Neural cell (in vitro differentiated cells): ENCODE measurements around the gene PRTFDC1. TPM values are rescaled to one million over a fixed set of nuclear protein-coding genes. Genes with fewer than 3 reads are reported as not detected.

Experiments
- H2AFZ ChIP-seq: fragments of 200-600, 300-800 bp; sonication (generic), shearing (Covaris generic); 2 replicates; pipeline ENCODE4 v1.6.0; 2014; ENCODE audit warnings: low read depth, mild to moderate bottlenecking, antibody characterized with exemption, low read length, moderate library complexity
- H3F3A ChIP-seq: fragments of 200-600 bp; shearing (Covaris generic); 2 replicates; pipeline ENCODE4 v1.6.1; 2016; ENCODE audit warnings: mild to moderate bottlenecking, moderate library complexity, mixed read lengths, antibody characterized with exemption, low read length; ENCODE audit not compliant: insufficient read depth, poor library complexity, severe bottlenecking
- H3K27ac ChIP-seq: fragments of 200-600, 300-800 bp; sonication (generic), shearing (Covaris generic); 2 replicates; pipeline ENCODE4 v1.5.1; 2014; ENCODE audit warnings: mild to moderate bottlenecking, low read length, moderate library complexity
- H3K27me3 ChIP-seq: fragments of 300-800, 200-600 bp; sonication (generic), shearing (Covaris generic); 2 replicates; pipeline ENCODE4 v1.6.0; 2014; ENCODE audit warnings: mild to moderate bottlenecking, low read depth, low read length, moderate library complexity; ENCODE audit not compliant: insufficient read depth
- H3K36me3 ChIP-seq: fragments of 300-800, 200-600 bp; sonication (generic), shearing (Covaris generic); 2 replicates; pipeline ENCODE4 v1.5.1; 2014; ENCODE audit warnings: mild to moderate bottlenecking, antibody characterized with exemption, low read length, moderate library complexity; ENCODE audit not compliant: insufficient read depth
- H3K4me2 ChIP-seq: fragments of 300-800, 200-600 bp; sonication (generic), shearing (Covaris generic); 2 replicates; pipeline ENCODE4 v1.6.0; 2014; ENCODE audit warnings: mild to moderate bottlenecking, low read length
- H3K4me3 ChIP-seq: fragments of 300-800, 200-600 bp; sonication (generic), shearing (Covaris generic); 2 replicates; pipeline ENCODE4 v1.5.1; 2014; ENCODE audit warnings: mild to moderate bottlenecking, low read length, moderate library complexity
- H3K79me2 ChIP-seq: fragments of 200-600 bp; shearing (Covaris generic); replicated peaks from 2 replicates; pipeline ENCODE4 v1.6.0; 2014; ENCODE audit warnings: mild to moderate bottlenecking, low read length, moderate library complexity; ENCODE audit not compliant: insufficient read depth
- H3K9ac ChIP-seq: fragments of 300-800, 200-600 bp; sonication (generic), shearing (Covaris generic); 2 replicates; pipeline ENCODE4 v1.6.1; 2016; ENCODE audit warnings: mild to moderate bottlenecking, low read length, mixed read lengths
- H3K9me2 ChIP-seq: fragments of 200-600 bp; shearing (Covaris generic); 2 replicates; pipeline ENCODE4 v1.6.1; 2016; ENCODE audit warnings: mild to moderate bottlenecking, low read length, mixed read lengths; ENCODE audit not compliant: insufficient read depth
- H3K9me3 ChIP-seq: fragments of 200-600, 300-800 bp; sonication (generic), shearing (Covaris generic); 2 replicates; pipeline ENCODE4 v1.6.1; 2016; ENCODE audit warnings: mild to moderate bottlenecking, mixed run types, low read length, moderate library complexity, mixed read lengths
- H4K20me1 ChIP-seq: fragments of 200-600 bp; shearing (Covaris generic); 2 replicates; pipeline ENCODE4 v1.6.1; 2016; ENCODE audit warnings: mild to moderate bottlenecking, mixed run types; ENCODE audit not compliant: insufficient read depth
- EP300 ChIP-seq: fragments of 450-650 bp; conservative IDR thresholded peaks from 2 replicates; pipeline ENCODE4 v1.6.1; 2014; ENCODE audit warnings: antibody characterized with exemption, mild to moderate bottlenecking, moderate library complexity; ENCODE audit not compliant: poor library complexity, severe bottlenecking
- EZH2 ChIP-seq: fragments of 200-600, 300-800 bp; shearing (Covaris generic), sonication (generic); IDR thresholded peaks from 2 replicates; pipeline ENCODE4 v1.6.1; 2014; ENCODE audit warnings: antibody characterized with exemption, low read length, borderline replicate concordance, mild to moderate bottlenecking; ENCODE audit not compliant: insufficient read depth, poor library complexity, severe bottlenecking
- MXI1 ChIP-seq: fragments of 450-650 bp; conservative IDR thresholded peaks from 2 replicates; pipeline ENCODE4 v1.6.1; 2014; ENCODE audit warnings: antibody characterized with exemption, mild to moderate bottlenecking; ENCODE audit not compliant: poor library complexity, severe bottlenecking
- POLR2AphosphoS5 ChIP-seq: IDR thresholded peaks from 2 replicates; pipeline ENCODE4 v1.6.1; 2012
- RAD21 ChIP-seq: fragments of 450-650 bp; conservative IDR thresholded peaks from 2 replicates; pipeline ENCODE4 v1.6.1; 2014; ENCODE audit warnings: antibody characterized with exemption, mild to moderate bottlenecking, moderate library complexity
- SMC3 ChIP-seq: fragments of 450-650 bp; conservative IDR thresholded peaks from 2 replicates; pipeline ENCODE4 v1.6.1; 2014; ENCODE audit warnings: antibody characterized with exemption, mild to moderate bottlenecking, moderate library complexity; ENCODE audit not compliant: poor library complexity
- TAF1 ChIP-seq: IDR thresholded peaks from 2 replicates; pipeline ENCODE4 v1.6.1; 2012; ENCODE audit warnings: low read depth
- polyA plus RNA-seq: library from polyadenylated mRNA; depleted of rRNA; stranded (reverse); fragments of >200 nt; gene quantifications from 2 replicates; pipeline ENCODE4 v1.2.3, GENCODE V29; 2014
- TF ChIP-seq, protein P1 (sequence below): IDR thresholded peaks from 2 replicates; pipeline ENCODE4 v1.6.1; 2012; ENCODE audit warnings: borderline replicate concordance
- TF ChIP-seq, protein P2 (sequence below): fragments of 450-650 bp; IDR thresholded peaks from 2 replicates; pipeline ENCODE4 v1.5.1; 2014; ENCODE audit warnings: antibody characterized with exemption, mild to moderate bottlenecking, moderate library complexity; ENCODE audit not compliant: poor library complexity, severe bottlenecking

Gene PRTFDC1
- polyA plus RNA-seq, 1 donor from 2014 or later = 3.4 TPM

DNA sequence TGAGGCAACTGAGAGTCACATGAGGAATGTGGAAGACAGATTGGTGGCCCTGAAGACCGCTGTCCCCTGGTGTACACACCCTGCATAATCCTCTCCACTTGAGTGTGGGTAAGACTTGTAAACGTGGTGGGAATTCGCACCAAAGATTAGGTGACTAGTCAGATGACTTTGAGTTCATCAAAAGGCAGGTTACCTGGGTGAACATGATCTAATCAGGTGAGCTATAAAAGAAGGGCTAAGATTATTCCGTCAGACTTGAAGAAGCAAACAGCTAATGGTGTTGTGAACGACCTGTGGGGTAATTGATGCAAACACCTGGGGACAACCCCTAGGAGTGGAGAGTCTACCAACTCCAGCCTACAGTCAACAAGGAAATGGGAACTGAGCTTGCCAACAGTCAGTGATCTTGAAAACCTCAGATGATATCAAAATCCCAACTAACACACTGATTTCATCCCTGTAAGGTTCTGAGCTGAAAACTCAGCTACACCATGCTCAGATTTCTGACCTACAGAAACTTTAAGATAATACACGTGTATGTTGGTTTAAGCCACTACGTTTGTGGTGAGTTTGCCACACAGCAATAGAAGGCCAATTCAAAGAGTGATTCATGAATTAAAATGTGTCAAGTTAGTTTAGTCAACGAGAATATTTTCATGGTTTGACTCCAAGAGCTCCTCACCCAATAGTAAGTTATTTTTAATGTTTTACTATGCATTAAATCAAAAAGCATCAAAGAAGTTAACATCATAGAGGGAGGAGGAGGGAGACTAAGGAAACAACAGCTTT is 16.7 kb downstream of the PRTFDC1 start:
- no peak overlapping the region for H3K27ac ChIP-seq
- H3K4me2 ChIP-seq = no peak overlapping the region
- no peaks in the 10 kb centered on the region for H3K9me3 ChIP-seq
- TF ChIP-seq EZH2 = no peak
- no peak for TF ChIP-seq RAD21
- TF ChIP-seq, protein P1, sequence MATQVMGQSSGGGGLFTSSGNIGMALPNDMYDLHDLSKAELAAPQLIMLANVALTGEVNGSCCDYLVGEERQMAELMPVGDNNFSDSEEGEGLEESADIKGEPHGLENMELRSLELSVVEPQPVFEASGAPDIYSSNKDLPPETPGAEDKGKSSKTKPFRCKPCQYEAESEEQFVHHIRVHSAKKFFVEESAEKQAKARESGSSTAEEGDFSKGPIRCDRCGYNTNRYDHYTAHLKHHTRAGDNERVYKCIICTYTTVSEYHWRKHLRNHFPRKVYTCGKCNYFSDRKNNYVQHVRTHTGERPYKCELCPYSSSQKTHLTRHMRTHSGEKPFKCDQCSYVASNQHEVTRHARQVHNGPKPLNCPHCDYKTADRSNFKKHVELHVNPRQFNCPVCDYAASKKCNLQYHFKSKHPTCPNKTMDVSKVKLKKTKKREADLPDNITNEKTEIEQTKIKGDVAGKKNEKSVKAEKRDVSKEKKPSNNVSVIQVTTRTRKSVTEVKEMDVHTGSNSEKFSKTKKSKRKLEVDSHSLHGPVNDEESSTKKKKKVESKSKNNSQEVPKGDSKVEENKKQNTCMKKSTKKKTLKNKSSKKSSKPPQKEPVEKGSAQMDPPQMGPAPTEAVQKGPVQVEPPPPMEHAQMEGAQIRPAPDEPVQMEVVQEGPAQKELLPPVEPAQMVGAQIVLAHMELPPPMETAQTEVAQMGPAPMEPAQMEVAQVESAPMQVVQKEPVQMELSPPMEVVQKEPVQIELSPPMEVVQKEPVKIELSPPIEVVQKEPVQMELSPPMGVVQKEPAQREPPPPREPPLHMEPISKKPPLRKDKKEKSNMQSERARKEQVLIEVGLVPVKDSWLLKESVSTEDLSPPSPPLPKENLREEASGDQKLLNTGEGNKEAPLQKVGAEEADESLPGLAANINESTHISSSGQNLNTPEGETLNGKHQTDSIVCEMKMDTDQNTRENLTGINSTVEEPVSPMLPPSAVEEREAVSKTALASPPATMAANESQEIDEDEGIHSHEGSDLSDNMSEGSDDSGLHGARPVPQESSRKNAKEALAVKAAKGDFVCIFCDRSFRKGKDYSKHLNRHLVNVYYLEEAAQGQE = no peak
- TF ChIP-seq, protein P2, sequence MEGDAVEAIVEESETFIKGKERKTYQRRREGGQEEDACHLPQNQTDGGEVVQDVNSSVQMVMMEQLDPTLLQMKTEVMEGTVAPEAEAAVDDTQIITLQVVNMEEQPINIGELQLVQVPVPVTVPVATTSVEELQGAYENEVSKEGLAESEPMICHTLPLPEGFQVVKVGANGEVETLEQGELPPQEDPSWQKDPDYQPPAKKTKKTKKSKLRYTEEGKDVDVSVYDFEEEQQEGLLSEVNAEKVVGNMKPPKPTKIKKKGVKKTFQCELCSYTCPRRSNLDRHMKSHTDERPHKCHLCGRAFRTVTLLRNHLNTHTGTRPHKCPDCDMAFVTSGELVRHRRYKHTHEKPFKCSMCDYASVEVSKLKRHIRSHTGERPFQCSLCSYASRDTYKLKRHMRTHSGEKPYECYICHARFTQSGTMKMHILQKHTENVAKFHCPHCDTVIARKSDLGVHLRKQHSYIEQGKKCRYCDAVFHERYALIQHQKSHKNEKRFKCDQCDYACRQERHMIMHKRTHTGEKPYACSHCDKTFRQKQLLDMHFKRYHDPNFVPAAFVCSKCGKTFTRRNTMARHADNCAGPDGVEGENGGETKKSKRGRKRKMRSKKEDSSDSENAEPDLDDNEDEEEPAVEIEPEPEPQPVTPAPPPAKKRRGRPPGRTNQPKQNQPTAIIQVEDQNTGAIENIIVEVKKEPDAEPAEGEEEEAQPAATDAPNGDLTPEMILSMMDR = no peak
- TF ChIP-seq MXI1 = no peak
- TF ChIP-seq POLR2AphosphoS5 = no peak
- TF ChIP-seq TAF1 = no peak
- TF ChIP-seq EP300 = no peak
- no peak for TF ChIP-seq SMC3
- H3K27me3 ChIP-seq = no peaks in the 10 kb centered on the region
- H2AFZ ChIP-seq = no peak overlapping the region
- H3K4me3 ChIP-seq = no peak overlapping the region
- no peaks in the 10 kb centered on the region for H3F3A ChIP-seq
- H3K36me3 ChIP-seq = no peaks in the 10 kb centered on the region
- no peak overlapping the region for H3K9ac ChIP-seq
- no peaks in the 10 kb centered on the region for H3K9me2 ChIP-seq
- no peaks in the 10 kb centered on the region for H4K20me1 ChIP-seq
- H3K79me2 ChIP-seq = no peaks in the 10 kb centered on the region

DNA sequence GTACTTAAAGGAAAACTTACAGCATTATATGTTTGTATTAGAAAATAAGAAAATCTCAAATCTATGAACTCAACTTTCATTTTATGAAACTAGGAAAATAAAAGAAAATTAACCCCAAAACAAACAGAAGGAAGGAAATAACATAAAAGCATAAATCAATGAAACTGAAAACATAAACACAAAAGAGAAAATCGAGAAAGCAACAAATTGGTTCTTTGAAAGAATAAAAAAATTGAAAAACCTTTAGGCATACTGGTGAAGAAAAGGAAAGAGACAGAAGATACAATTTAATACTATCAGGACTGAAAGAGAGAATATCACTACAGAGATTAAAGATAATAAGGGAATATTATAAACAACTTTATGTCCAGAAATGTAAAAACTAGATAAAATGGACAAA is 21.2 kb downstream of the PRTFDC1 start:
- no peaks in the 10 kb centered on the region for H3K36me3 ChIP-seq
- no peak overlapping the region for H3K9ac ChIP-seq
- no peaks in the 10 kb centered on the region for H3K9me2 ChIP-seq
- H3K27ac ChIP-seq = no peak overlapping the region
- no peaks in the 10 kb centered on the region for H4K20me1 ChIP-seq
- no peaks in the 10 kb centered on the region for H3K27me3 ChIP-seq
- H3K4me2 ChIP-seq = no peak overlapping the region
- H3K9me3 ChIP-seq = no peaks in the 10 kb centered on the region
- no peak for TF ChIP-seq EP300
- H3F3A ChIP-seq = no peaks in the 10 kb centered on the region
- no peak overlapping the region for H3K4me3 ChIP-seq
- no peaks in the 10 kb centered on the region for H3K79me2 ChIP-seq
- H2AFZ ChIP-seq = no peak overlapping the region
